HAP-1 (cell line): ENCODE data around the gene SPATS2L.

ENCODE experiments used
- DNase-seq, 2 experiments: peaks; one replicate each; pipeline ENCODE4 v3.0.0-alpha.2; 2016 to 2020; ENCODE audit warnings: low spot score in 2 of 2
- H3K27me3 ChIP-seq: fragments of 250-450 bp; sonication (Bioruptor Pico); 2 replicates; pipeline ENCODE4 v1.5.1; 2020; ENCODE audit warnings: low read depth, mild to moderate bottlenecking, moderate library complexity
- H3K36me3 ChIP-seq: fragments of 250-450 bp; sonication (Bioruptor Pico); replicated peaks from 2 replicates; pipeline ENCODE4 v1.5.1; 2020; ENCODE audit warnings: mild to moderate bottlenecking
- H3K4me1 ChIP-seq: fragments of 250-450 bp; sonication (Bioruptor Pico); 2 replicates; pipeline ENCODE4 v1.5.1; 2020; ENCODE audit warnings: mild to moderate bottlenecking
- H3K4me3 ChIP-seq: fragments of 250-450 bp; sonication (Bioruptor Pico); 2 replicates; pipeline ENCODE4 v1.5.1; 2020; ENCODE audit warnings: mild to moderate bottlenecking, moderate library complexity
- H3K9me3 ChIP-seq: fragments of 250-450 bp; sonication (Bioruptor Pico); 2 replicates; pipeline ENCODE4 v1.5.1; 2020; ENCODE audit warnings: mild to moderate bottlenecking, moderate library complexity
- in situ Hi-C: fragments of 300-500 bp; cut with MboI; formaldehyde crosslinking; loops from 3 replicates; pipeline ENCODE4 v1.14.3; 2020; ENCODE audit warnings: low sequenced_read_pairs, inconsistent platforms, mixed read lengths

The SPATS2L gene

DNA sequence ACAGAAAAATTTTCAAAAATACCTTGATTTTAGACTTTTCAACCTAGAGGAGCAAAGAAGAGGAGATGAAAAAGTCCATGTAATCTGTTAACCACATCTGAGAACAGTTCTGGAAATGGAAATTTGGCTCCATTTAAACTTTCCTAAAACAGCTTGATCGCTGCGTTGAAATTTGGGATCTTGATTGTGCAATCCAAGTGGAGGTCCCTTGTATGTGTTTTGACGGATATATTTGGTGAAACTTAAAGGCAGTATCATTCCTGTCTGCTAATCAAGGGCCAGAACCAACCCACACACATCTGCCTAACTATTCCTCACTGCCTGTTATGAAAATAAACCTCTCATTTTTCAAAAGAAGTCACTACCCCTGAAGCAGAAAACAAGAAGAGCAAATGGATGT lies 46.6 kb downstream of the SPATS2L start:
- no peaks in the 10 kb centered on the region for H3K36me3 ChIP-seq
- no peak for DNase-seq
- in situ Hi-C loops: no loop called here
- 0 out of 2 replicates have a peak, but pooled peaks cover 2% of the 10 kb centered on the region for H3K4me1 ChIP-seq
- H3K9me3 ChIP-seq: no peaks in the 10 kb centered on the region
- H3K27me3 ChIP-seq: no peaks in the 10 kb centered on the region
- H3K4me3 ChIP-seq: no peak overlapping the region

GRCh38 chr2:200353874-200354273 lies 47.4 kb downstream of the SPATS2L start:
- Histone ChIP-seq H3K4me3 (no peak overlapping the region), H3K36me3 (no peaks in the 10 kb centered on the region), H3K27me3 (no peaks in the 10 kb centered on the region), H3K4me1 (0 out of 2 replicates have a peak, but pooled peaks cover 2% of the 10 kb centered on the region), H3K9me3 (no peaks in the 10 kb centered on the region)
- no peak for DNase-seq
- in situ Hi-C loops: no loop called here

- Histone ChIP-seq H3K4me3 (no peak overlapping the region), H3K27me3 (no peaks in the 10 kb centered on the region), H3K4me1 (0 out of 2 replicates have a peak, but pooled peaks cover 2% of the 10 kb centered on the region), H3K9me3 (no peaks in the 10 kb centered on the region), H3K36me3 (no peaks in the 10 kb centered on the region)
- DNase-seq: no peak
- in situ Hi-C loops: no loop called here
Measured at GRCh38 chr2:200354833-200355751, 48.6 kb downstream of the SPATS2L start.

GRCh38 chr2:200356321-200356720 lies 49.8 kb downstream of the SPATS2L start:
- Histone ChIP-seq H3K36me3 (no peaks in the 10 kb centered on the region), H3K4me1 (peaks cover 6% of the 10 kb centered on the region), H3K9me3 (no peaks in the 10 kb centered on the region), H3K4me3 (no peak overlapping the region), H3K27me3 (no peaks in the 10 kb centered on the region)
- in situ Hi-C loops: no loop called here
- DNase-seq: no peak

DNA sequence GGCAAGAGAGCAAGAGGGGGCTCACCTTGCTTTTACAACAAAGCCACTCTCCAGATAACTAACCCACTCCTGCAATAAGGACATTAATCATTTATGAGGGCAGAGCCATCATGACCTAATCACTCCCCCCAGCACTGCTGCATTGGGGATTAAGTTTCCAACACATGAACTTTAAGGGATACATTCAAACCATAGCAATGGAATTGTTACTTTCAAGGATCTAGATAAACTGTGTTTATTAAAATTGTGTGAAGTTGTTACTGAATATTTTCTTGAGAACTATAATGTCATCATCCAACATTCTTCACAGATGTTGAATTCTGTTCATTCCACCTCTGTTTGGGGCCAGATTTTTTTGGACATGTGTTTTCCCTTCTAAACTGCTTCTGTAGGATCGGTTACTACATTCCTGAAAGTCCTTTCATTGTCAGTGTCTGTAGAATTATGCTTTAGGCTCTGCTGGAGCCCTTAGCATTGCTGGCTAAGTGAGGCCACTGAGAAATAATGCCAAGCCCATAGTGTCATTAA lies 50.4 kb downstream of the SPATS2L start:
- H3K4me1 ChIP-seq: peaks cover 10% of the 10 kb centered on the region
- H3K27me3 ChIP-seq: no peaks in the 10 kb centered on the region
- no peak overlapping the region for H3K4me3 ChIP-seq
- H3K9me3 ChIP-seq: no peaks in the 10 kb centered on the region
- in situ Hi-C loops: no loop called here
- DNase-seq: no peak
- no peaks in the 10 kb centered on the region for H3K36me3 ChIP-seq

DNA sequence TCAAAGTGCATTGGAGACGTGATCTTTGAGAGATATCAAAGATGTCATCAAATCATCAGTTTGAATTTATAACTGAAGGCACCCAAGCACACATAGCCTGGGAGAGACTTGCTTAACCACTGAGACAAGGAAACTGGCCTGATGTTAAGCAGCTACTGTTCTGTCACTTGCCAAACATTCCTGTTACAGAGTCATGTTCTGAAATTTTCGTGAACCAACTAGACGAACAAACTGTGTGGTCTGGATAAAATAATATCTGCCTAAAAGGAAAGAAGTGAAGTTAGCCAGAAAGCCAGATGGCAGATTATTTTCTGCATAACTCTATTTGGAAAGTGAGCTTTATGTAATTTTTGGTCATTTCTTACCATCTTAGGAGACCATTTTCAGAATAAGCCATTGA lies 51.4 kb downstream of the SPATS2L start:
- in situ Hi-C loops: no loop called here
- DNase-seq: no peak
- no peaks in the 10 kb centered on the region for H3K27me3 ChIP-seq
- H3K9me3 ChIP-seq: no peaks in the 10 kb centered on the region
- H3K4me3 ChIP-seq: no peak overlapping the region
- peaks cover 14% of the 10 kb centered on the region for H3K4me1 ChIP-seq
- no peaks in the 10 kb centered on the region for H3K36me3 ChIP-seq

GRCh38 chr2:200359552-200359951 lies 53.1 kb downstream of the SPATS2L start:
- Histone ChIP-seq H3K9me3 (no peaks in the 10 kb centered on the region), H3K36me3 (no peaks in the 10 kb centered on the region), H3K27me3 (no peaks in the 10 kb centered on the region), H3K4me1 (peaks cover 14% of the 10 kb centered on the region), H3K4me3 (no peak overlapping the region)
- no peak for DNase-seq
- in situ Hi-C loops: no loop called here

DNA sequence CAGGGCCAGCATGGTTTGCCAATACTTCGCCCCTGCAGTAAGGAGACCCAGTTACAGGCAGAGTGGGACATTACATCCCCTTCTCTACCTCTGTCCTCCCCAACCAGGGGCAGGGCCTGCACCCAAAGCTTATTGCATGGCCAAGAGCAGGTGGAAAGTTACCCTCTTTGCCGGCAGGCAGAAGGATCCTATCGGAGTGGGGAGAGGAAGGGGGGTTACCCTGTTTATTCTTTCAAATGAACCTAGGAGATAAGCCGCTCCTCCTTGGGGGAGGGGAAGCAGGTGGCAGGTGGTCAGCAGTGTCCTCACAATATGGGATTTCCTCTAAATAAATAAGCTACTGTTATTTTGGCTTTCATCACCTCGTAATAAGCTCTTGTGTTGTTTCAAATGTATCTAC lies 53.9 kb downstream of the SPATS2L start:
- Histone ChIP-seq H3K36me3 (no peaks in the 10 kb centered on the region), H3K4me1 (peaks cover 14% of the 10 kb centered on the region), H3K4me3 (no peak overlapping the region), H3K9me3 (no peaks in the 10 kb centered on the region), H3K27me3 (no peaks in the 10 kb centered on the region)
- DNase-seq: no peak
- in situ Hi-C loops: no loop called here

- no peak for DNase-seq
- Histone ChIP-seq H3K4me1 (peaks cover 12% of the 10 kb centered on the region), H3K36me3 (no peaks in the 10 kb centered on the region), H3K4me3 (no peak overlapping the region), H3K27me3 (no peaks in the 10 kb centered on the region), H3K9me3 (no peaks in the 10 kb centered on the region)
- in situ Hi-C loops: no loop called here
Measured at GRCh38 chr2:200362202-200362917, 55.9 kb downstream of the SPATS2L start.

GRCh38 chr2:200363279-200363678 lies 56.8 kb downstream of the SPATS2L start:
- Histone ChIP-seq H3K27me3 (no peaks in the 10 kb centered on the region), H3K4me3 (no peak overlapping the region), H3K36me3 (no peaks in the 10 kb centered on the region), H3K9me3 (no peaks in the 10 kb centered on the region), H3K4me1 (peaks cover 12% of the 10 kb centered on the region)
- DNase-seq: no peak
- in situ Hi-C loops: no loop called here

DNA sequence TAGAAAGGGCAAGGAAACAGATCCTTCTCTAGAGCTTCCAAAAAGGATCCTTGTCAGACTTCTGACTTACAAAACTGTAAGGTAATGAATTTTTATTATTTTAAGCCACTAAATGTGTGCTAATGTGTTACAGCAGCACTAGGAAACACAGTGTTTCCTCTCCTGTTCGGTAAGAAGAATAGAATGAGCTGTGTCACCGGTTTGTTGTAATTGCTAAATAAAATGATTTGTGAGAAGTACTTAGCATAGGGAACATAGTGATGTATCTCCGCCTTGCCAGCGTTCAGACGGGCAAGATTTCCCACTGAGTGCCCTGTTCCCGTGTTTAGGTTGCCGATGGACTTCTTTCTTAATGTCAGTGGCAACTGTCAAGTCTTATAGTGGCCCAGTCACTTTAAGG lies 57.6 kb downstream of the SPATS2L start:
- in situ Hi-C loops: no loop called here
- Histone ChIP-seq H3K27me3 (no peaks in the 10 kb centered on the region), H3K9me3 (no peaks in the 10 kb centered on the region), H3K4me3 (no peak overlapping the region), H3K4me1 (peaks cover 12% of the 10 kb centered on the region), H3K36me3 (no peaks in the 10 kb centered on the region)
- no peak for DNase-seq

DNA sequence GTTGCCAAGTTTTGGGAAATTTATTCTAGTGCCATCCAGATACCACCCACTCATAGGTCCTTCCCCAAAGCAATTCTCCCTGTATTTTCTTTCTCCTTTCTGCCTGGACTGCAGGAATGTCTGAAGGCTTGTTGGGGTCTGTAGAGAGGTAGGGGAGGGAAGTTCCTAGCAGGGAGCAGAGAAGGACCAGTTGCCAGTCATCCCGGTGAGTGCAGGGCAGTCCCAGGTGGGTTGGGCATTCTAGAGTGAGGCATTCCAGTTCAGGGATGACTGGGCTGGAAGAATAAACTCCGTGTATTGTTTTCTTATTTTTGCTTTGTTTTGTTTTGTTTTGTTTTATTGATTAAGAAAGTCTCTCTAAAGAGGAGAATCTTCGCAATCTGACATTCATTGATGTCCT lies 58.1 kb downstream of the SPATS2L start:
- Histone ChIP-seq H3K4me3 (no peak overlapping the region), H3K9me3 (no peaks in the 10 kb centered on the region), H3K27me3 (no peaks in the 10 kb centered on the region), H3K36me3 (no peaks in the 10 kb centered on the region), H3K4me1 (peaks cover 12% of the 10 kb centered on the region)
- in situ Hi-C loops: no loop called here
- no peak for DNase-seq

DNA sequence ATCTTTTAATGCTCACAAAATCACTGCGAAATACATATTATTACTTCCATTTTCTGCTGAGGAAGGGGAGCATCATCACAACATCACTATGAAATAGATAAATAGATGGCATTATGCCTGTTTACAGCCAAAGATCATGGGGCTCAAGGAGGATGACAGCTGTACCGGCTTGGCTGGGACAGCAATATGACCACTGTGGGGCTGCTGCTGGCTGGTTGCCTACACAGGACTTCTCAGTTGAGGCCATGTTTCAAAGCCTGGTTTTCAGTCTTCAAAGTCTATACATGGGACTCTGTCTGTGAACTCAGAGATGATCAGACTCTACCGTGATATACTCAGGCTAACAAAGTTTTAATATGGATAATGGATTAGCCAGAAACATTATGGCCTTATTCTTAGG lies 58.7 kb downstream of the SPATS2L start:
- Histone ChIP-seq H3K4me3 (no peak overlapping the region), H3K36me3 (no peaks in the 10 kb centered on the region), H3K9me3 (no peaks in the 10 kb centered on the region), H3K4me1 (peaks cover 12% of the 10 kb centered on the region), H3K27me3 (no peaks in the 10 kb centered on the region)
- in situ Hi-C loops: no loop called here
- DNase-seq: no peak

GRCh38 chr2:200367155-200367554 lies 60.7 kb downstream of the SPATS2L start:
- in situ Hi-C loops: no loop called here
- Histone ChIP-seq H3K4me3 (no peak overlapping the region), H3K9me3 (no peaks in the 10 kb centered on the region), H3K36me3 (no peaks in the 10 kb centered on the region), H3K4me1 (peaks cover 2% of the 10 kb centered on the region; the same call in 1 of the 2 replicates), H3K27me3 (no peaks in the 10 kb centered on the region)
- DNase-seq: no peak
